HG02973 (cell line): ENCODE data around the gene MAP7D2.

Source experiments
- ATAC-seq: cut with Tn5 transposase; IDR thresholded peaks from one replicate; pipeline ENCODE4 v1.9.1; 2021; ENCODE audit warnings: moderate library complexity; ENCODE audit not compliant: unreplicated experiment

Gene MAP7D2

DNA sequence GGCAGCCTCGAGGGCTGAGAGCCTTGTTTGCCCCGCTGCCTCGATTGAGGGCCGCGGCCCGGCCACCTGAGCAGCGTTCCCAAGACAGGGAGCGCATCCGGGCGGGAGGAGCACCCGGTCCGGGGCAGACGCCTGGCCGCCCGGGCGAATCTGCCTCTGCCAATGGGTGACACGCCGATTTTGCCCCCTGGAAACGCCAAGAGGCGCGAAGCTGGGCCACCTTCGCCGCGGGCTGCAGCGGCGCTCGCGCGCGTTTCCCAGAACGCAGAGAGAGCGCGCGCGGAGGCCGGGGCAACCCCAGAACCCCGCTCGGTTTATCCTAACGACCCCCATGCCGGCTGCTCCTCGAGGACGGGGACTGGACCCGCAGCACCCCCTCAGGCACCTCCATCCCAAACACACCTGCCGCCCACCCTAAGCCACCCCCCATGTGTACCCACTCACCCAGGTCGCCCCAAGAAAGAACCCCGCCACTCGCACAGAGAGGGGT is 575 bp downstream of the MAP7D2 start:
- ATAC-seq: no peak

GRCh38 chrX:20112022-20112774 is 4.5 kb downstream of the MAP7D2 start:
- no peak for ATAC-seq

GRCh38 chrX:20111271-20111670 is 5.4 kb downstream of the MAP7D2 start:
- no peak for ATAC-seq

- ATAC-seq: no peak
These were observed 14.6 kb downstream of the MAP7D2 start for GRCh38 chrX:20101934-20102581.

GRCh38 chrX:20091499-20091898 is 25.2 kb downstream of the MAP7D2 start:
- ATAC-seq: no peak

DNA sequence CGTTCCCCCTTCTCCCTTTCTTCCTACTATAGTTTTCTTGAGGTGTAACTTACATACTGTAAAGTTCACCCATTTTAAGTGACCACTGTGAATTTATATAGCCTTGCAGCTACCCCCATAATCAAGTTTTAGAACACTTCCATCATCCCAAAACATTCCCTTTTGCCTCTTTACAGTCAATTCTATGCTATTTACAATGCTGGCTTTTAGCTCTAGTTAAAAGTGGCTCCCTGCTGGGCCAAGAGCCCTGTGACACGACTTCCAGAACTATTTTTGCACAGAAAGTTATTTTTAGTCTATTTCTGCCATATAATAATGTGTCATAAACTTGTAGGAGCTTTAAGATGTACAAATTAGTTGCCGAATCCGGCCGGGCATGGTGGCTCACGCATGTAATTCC is 26.9 kb downstream of the MAP7D2 start:
- no peak for ATAC-seq

GRCh38 chrX:20080277-20080676 is 36.4 kb downstream of the MAP7D2 start:
- no peak for ATAC-seq

DNA sequence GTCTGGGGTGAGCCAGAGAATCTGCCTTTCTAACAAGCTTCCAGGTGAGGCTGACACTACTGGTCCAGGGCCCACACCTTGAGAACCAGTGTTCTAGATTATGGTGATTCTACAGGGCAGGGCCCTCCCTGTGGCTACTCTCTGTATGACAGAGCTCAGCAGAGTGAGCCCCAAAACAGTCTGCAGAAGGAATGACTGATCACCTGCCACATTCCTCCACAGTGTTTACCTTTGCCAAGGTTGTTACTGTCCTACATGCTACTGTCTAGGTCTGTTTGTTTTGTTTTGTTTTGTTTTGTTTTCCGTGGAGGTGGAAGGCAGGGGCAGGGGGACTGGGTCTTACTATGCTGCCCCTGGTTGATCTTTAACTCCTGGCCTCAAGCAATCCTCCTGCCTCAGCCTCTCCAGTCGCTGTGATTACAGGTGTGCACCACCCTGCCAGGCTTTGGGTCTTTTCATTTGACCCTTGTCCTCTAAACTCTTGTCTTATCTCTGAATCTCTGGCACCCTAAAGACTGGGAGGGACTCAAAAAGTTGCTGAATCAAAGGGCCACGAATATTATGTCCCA is 45.1 kb downstream of the MAP7D2 start:
- ATAC-seq: no peak

DNA sequence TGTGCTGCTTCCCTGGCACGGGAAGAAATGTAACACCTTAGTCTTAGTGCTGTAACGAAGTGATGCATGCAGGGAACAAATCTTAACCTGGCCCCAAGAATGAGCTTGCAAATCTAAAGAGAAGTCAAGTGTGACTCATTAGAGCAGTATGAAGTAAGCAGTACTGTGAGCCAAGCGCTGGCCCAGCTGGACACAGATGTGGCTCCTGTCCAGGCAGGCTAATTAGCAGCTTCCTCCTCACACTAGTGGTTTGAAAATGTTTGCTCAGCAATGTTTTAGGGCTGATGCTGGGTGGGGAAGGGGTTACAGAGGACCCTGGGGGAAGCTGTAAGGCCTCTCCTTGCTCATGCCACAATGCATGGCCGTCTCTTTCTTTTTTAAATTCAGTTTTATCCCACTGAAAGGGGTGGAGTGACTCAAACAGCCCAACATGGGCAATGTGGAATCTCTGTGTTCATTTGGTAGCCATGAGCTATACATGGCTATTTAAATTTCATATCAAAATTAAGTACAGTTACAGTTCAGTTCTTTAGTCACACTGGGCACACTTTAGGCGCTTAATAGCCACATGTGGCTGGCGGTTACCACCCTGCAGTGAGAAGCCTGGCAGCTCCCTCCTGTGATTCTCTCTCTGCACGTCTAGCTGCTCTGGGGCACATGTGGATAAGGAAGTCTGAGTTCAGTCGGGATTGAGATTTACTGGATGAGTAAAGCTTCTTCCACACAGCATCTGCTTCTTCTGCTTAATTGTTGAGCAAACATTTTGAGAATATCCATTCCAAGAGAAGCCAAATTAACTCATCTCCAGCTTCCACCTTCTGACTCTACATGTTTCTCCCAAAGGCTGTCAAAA is 48.8 kb downstream of the MAP7D2 start:
- no peak for ATAC-seq

- no peak for ATAC-seq
These were observed 49.6 kb downstream of the MAP7D2 start for GRCh38 chrX:20066968-20067708.

DNA sequence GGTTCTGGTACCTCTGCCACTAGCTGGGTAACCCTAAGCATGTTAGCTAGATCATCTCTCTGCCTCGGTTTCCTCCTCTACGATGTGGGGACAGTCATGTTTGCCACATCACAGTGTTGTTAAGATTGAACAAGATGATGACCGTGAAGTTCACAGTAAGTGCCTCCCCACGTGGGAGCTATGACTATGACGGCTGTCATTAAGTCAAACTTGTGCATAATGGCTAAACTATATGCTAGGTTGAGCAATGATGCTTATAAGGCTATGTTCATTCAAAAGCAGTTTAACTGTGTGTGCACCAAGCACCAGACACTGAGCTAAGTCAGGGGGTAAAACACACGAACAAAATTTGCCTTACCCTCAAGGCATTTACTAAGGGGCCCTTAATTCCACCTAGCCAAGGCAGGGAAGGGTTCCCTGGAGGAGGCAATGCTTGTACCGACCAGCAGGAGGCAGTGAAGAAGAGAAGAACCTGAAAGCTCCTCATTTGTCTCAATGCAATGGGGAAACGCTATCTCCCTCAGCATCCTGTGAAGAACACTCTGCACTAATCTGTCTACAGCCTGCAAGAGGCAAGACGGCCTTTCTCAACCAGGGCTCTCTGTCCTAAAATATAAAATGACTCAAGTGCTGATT is 52.9 kb downstream of the MAP7D2 start:
- ATAC-seq: no peak

DNA sequence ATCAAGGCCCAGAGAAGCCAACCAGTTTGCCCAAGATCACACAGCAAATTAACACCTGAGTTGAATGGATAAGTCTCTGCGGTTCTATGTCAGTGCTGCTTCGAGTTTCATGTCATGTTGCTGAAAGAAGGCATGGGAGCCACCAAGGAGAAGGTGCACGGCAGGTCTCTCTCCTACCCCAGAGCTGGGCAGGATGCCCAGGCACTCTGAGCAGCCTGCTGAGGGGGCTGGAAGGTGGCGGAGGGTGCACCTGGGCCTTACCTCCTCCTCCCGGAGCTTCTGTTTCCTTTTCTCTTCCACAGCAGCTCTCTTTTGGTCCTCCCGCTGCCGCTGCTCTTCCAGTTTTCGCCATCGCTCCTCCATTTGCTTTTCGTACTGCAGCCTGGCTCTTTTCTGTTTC is 53.6 kb downstream of the MAP7D2 start:
- ATAC-seq: no peak

- no peak for ATAC-seq
These were observed 54.9 kb downstream of the MAP7D2 start for GRCh38 chrX:20061855-20062254.

GRCh38 chrX:20060961-20061748 is 55.6 kb downstream of the MAP7D2 start:
- no peak for ATAC-seq

GRCh38 chrX:20059467-20060128 is 57.1 kb downstream of the MAP7D2 start:
- no peak for ATAC-seq

GRCh38 chrX:20057479-20057878 is 59.2 kb downstream of the MAP7D2 start:
- ATAC-seq: no peak

DNA sequence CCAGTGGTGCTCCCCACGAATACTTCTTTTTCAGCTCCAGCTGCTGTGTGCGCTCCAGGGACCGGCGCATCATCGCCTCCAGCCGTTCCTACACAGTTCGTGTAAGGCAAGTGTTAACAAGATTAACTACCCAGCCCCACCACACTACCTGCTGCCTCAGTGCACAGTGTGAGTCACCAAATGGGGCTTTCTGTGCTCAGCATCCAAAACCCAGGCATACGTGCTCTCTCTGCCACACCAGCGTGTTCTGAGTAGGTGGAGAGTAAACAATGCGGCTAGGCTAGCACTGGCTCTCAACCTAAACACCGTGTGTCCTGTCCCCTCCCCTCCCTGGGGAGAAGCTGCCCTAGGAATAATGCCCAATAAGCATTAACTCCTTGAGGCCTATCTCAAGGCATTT is 60.0 kb downstream of the MAP7D2 start:
- no peak for ATAC-seq

DNA sequence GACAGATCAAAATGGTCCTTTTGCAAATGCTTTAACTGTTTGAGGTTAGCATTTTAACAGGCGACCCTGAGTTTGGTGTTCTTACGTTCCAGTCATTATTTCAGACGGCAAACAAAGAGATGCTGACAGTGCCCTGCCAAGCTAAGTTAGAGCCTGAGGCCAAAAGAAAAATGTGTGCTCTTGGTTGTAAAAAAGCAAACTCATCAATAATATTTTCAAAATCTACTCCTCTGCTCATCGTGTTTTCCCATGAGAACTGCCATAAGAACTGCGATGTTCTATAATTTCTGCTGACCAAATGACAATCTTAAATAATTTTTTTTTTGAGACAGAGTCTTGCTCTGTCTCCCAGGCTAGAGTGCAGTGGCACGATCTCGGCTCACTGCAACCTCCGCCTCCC is 63.2 kb downstream of the MAP7D2 start:
- no peak for ATAC-seq

DNA sequence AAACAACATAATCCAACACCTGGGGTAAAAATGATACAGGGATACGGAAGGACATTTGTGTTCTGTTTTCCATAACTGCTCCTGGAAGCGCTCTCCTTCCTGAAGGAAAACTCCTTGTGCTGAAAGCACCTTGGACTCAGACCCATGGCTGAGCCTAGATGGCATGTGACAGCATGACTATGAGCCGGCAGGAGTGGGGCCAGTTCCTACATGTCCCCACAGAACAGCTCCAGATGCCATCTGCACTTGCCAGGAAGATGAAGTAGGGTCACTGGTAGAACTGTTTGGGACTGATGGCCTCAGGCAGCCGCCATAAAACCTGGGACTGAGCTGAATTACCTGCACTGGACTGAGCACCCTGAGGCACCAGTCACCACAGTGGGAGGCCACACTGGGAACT is 69.8 kb downstream of the MAP7D2 start:
- no peak for ATAC-seq
